NT2/D1 (cell line): Measurements from ENCODE around the gene KLF13.

Source experiments
- SUZ12 ChIP-seq: IDR thresholded peaks from 2 replicates; pipeline ENCODE4 v1.6.1; 2011; ENCODE audit not compliant: insufficient read length, insufficient read depth; ENCODE audit errors: extremely low read depth
- ZNF274 ChIP-seq: IDR thresholded peaks from 2 replicates; pipeline ENCODE4 v1.6.1; 2011; ENCODE audit warnings: mild to moderate bottlenecking, low read depth, low read length

GRCh38 chr15:31398677-31399301, 72.2 kb downstream of the KLF13 start:
- TF ChIP-seq SUZ12 (no peak), ZNF274 (no peak)
